ENCODE results near the gene TYMS.

The TYMS gene

DNA sequence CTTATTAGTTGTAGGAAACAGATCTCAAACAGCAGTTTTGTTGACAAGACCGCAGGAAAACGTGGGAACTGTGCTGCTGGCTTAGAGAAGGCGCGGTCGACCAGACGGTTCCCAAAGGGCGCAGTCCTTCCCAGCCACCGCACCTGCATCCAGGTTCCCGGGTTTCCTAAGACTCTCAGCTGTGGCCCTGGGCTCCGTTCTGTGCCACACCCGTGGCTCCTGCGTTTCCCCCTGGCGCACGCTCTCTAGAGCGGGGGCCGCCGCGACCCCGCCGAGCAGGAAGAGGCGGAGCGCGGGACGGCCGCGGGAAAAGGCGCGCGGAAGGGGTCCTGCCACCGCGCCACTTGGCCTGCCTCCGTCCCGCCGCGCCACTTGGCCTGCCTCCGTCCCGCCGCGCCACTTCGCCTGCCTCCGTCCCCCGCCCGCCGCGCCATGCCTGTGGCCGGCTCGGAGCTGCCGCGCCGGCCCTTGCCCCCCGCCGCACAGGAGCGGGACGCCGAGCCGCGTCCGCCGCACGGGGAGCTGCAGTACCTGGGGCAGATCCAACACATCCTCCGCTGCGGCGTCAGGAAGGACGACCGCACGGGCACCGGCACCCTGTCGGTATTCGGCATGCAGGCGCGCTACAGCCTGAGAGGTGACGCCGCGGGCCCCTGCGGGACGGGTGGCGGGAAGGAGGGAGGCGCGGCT lies at the start of gene TYMS:
TYMS (plus strand) TSS at position 343 of the 690 bp plus-strand sequence; CDS start at position 433, 90 bp downstream.
- DNase-seq (ENCODE audit: low read depth in 2 of 2) = no peak

DNA sequence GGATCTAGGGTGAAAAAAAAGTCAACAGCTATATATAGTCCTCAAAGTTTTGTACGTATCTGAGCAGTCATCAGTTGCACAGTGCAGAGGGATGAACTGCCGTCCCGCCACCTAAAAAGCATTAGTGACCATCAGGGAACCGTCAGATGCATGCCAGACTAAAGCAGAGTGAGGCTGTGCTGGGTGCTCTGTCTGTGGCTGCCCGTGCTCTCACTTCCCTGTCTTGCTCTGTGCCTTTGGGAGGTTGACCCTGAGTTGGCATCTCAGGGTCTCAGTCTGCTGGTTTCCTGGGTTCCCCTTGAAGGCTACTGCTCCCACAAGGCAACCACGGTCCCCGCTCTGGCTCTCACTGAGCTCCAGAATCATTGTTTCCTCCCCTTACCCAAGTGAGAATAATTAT lies 49.5 kb upstream of the TYMS start:
- DNase-seq (ENCODE audit: low read depth in 2 of 2) = no peak

GRCh38 chr18:610214-610928 lies 47.1 kb upstream of the TYMS start:
- no peak for DNase-seq (ENCODE audit: low read depth in 2 of 2)

- no peak for DNase-seq (ENCODE audit: low read depth in 2 of 2)
These were observed 45.3 kb upstream of the TYMS start for GRCh38 chr18:612156-612555.

- DNase-seq (ENCODE audit: low read depth in 2 of 2) = no peak
These were observed 43.3 kb upstream of the TYMS start for GRCh38 chr18:614193-614592.

- DNase-seq (ENCODE audit: low read depth in 2 of 2) = no peak
These were observed 42.3 kb upstream of the TYMS start for GRCh38 chr18:615092-615521.

DNA sequence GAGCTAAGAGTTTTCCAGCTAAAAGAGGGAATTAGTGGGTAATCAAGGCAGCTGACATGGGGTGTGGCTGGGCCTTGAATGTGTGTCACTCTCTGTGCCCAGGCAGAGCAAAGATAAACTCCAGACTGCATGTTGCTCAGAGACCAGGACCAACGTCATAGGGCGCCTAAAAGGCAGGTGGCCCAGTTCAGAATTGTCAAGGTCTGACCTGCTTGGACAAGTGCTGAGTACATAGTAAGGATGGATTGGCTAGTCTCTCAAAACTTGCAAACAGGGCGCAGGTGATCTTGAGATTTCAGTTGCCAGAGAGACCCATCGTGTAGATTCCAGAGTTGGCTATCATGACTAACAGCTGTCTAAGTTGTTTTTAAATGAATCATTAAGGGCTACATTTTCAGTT lies 41.7 kb upstream of the TYMS start:
- DNase-seq (ENCODE audit: low read depth in 2 of 2) = no peak

DNA sequence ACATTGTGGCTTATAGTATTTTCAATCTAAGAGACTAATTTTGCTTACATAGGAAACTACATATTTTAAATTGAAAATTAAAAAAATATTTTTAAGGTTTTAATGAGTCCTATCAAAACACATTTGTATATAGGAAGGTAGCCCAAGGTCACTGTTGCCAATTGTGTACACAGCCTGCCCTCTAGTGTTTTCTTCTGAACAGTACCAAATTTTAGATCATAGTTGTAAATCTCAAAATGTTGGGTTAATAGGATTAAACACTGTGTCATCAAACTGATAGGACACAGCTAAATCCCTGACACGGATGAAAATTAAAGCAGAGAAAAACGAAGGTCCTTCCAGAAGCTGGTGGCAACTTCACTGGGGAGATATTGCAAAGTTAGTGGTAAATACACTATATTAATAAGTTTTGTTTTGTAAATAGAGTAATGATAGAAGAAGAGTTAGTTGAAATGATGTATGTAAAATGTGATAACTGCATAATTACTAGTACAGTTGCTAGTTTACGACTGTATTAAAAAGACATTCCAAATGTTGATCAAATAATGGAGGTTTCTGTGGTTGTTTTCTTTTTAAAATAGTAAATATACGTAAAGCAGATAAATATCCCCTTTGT lies 41.0 kb upstream of the TYMS start:
- no peak for DNase-seq (ENCODE audit: low read depth in 2 of 2)

- no peak for DNase-seq (ENCODE audit: low read depth in 2 of 2)
These were observed 39.4 kb upstream of the TYMS start for GRCh38 chr18:617970-618504.

GRCh38 chr18:618618-619017 lies 38.8 kb upstream of the TYMS start:
- no peak for DNase-seq (ENCODE audit: low read depth in 2 of 2)

DNA sequence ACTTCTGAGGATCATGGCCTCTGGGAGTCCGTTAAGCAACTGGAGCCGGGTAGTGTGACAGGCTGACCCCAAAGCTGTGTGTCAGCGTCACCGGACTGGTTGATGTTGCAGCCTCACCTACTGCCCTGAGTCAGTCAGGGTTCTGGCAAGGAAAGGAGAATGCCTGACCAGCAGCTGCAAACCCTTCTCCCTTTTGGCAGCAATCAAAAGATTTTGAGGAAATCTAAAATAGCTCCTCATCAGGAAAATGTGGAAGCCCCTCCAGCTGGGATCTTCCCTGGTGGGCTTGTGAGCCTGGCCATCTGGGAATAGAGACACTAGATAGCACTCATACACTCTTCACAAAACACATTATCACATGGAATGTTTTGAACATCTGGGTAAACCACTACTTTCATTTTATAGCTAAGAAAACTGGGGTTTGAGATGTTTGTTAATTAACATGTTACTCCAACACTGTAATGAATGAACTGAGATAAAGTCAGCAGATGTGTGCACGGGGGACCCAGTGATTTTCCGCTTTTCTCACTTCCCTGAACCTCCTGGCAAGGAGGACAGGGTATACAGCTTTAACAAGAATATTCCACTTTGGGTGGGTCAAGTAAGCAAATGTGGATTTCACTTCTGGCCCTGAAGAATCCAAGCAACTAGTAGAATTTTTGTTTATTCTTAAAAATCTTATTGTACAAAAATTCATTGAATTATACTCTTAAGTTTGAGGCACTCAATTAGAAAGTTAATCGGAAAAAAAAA lies 36.0 kb upstream of the TYMS start:
- no peak for DNase-seq (ENCODE audit: low read depth in 2 of 2)

DNA sequence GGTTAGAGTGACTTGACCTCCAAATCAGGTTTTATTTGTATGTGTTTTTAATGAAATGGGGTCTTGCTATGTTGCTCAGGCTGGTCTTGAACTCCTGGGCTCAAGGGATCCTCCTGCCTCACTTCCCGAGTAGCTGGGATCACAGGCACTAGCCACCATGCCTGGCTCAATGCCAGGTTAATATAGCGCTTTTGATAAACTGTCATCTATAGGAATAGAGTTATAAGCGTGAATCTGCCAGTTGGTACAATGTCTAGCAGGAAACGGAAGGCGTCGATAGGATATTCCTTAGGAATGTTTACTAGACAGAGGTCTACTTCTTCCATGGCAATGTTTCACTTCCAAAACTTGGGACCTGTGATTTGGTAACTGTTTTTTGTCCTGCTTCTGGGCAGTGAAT lies 35.2 kb upstream of the TYMS start:
- DNase-seq (ENCODE audit: low read depth in 2 of 2) = no peak

DNA sequence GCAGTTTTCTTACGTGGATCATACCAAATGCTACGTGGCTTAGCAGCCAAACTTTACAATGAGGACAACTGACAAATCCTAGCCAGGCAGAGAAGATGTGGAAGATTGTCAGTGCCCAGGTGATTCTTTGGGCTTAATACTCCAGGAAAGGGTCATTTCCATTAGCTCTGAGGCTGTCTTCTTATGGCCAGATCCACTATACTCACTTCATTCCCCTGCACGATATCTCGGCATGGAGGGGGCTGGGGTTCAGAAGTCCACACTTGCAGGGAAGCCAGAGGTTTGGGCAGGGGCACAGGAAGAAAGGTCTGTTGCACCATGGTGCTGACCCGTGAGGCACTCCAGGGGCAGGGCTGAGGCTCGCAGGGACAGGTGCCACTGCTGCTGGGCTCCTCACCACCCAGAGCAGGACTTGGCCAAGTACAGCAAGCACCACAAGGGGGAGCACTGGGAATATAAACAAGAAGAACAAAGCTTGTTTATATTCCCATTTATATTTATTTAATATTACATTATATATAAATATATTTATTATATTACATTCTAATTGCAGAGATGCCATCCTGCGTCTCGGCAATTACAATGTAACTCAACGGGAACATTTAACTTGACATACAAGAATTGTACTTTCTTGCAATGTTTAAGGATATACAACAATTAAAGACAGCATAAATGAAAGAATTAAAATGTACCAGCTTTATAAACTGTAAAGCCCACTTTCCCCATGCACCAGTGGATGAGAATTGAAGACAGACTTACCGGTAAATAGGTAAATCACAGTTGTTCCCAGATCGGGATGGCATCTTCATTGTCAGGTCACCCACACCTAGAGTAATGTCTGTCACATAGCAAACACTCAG lies 33.5 kb upstream of the TYMS start:
- peak in 1 of 2 donors; percentile 37 for DNase-seq (ENCODE audit: low read depth in 2 of 2)

- no peak for DNase-seq (ENCODE audit: low read depth in 2 of 2)
These were observed 30.2 kb upstream of the TYMS start for GRCh38 chr18:627231-627630.

DNA sequence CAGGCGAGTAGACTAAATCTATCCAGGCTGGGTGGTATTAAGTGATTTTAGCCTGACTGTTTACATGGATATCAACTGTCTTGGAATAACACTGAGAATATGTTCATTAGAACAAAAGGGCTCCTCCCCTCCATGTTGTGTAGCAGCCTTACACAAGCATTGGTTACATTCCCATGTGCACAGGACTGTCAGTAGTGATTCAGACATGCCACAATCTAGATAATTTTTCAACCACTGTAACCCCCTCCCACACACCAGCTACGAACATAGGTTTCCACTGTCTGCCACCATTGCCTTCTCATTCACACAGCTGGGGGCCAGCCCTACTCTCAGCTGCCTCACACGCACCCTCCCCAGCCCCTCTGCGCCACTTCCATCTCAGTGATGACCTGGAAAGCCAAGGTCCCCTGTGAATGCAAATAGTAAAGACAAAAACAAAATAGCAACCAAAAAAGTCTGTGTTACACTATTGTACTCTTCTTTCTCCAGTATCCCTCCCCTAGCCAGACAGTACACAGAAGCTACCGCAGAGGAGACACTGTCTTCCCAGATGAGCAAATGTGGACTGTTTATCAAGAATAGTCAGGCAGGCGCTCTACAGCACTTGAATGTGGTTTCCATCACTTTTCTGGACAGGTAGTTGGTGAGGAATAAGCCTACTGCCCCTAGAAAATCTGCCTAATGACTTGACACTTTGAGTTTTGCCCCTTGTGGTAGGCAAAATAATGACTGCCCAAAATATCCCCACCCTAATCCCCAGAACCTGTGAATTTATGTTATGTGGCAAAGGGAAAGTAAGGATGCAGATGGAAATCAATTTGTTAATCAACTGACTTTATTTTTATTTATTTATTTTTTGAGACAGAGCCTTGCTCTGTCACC lies 27.9 kb upstream of the TYMS start:
- no peak for DNase-seq (ENCODE audit: low read depth in 2 of 2)

DNA sequence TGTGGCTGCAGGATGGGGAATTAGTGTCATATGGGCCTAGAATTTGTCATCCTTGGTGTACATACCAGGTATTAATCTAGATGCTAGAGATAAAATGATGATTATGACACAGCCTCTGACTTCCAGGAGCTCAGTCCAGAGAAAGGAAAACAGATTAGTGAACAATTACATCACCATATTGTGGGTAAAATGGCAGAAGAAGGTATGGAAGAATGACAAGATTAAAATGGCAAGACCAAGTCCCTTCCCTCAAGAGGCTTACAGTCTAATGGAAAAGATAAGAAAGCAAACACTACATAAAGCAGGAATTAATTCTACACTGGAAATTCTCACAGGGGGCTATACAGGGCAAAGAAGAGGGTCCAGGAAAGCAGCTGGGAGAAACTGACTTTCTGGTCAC lies 25.9 kb upstream of the TYMS start:
- DNase-seq (ENCODE audit: low read depth in 2 of 2) = no peak

GRCh38 chr18:634551-635045 lies 22.9 kb upstream of the TYMS start:
- DNase-seq (ENCODE audit: low read depth in 2 of 2) = no peak

- no peak for DNase-seq (ENCODE audit: low read depth in 2 of 2)
These were observed 22.3 kb upstream of the TYMS start for GRCh38 chr18:635171-635570.

- DNase-seq (ENCODE audit: low read depth in 2 of 2) = no peak
These were observed 16.2 kb upstream of the TYMS start for GRCh38 chr18:641224-641623.
